Measurements from ENCODE around the gene SSPN.

GRCh38 chr12:26241080-26241479, 45.7 kb downstream of the SSPN start:
- TF ChIP-seq CTCF (IDR thresholded peaks at IDR 0.05) = no peak
- no peak for TF ChIP-seq POLR2A (IDR thresholded peaks at IDR 0.05)
